GM19328 (cell line): ENCODE data around the gene KBTBD4.

ENCODE experiments used
- ATAC-seq: cut with Tn5 transposase; IDR thresholded peaks from one replicate; pipeline ENCODE4 v1.9.1; 2021; ENCODE audit warnings: mild to moderate bottlenecking, moderate library complexity; ENCODE audit not compliant: unreplicated experiment

KBTBD4 gene

GRCh38 chr11:47578524-47579494 lies at the start of gene KBTBD4, which contains the start of gene NDUFS3:
Gene KBTBD4, minus strand, starts transcription at chr11:47578970. Its CDS starts 19 bp downstream, at chr11:47578951.
Gene NDUFS3, plus strand, starts transcription at chr11:47579074. Its CDS starts 18 bp downstream, at chr11:47579092.
- peak; percentile 95 for ATAC-seq

GRCh38 chr11:47628026-47628425 lies 49.3 kb upstream of the KBTBD4 start:
- ATAC-seq: no peak

- ATAC-seq: no peak
These were observed 47.5 kb upstream of the KBTBD4 start for GRCh38 chr11:47626234-47626633.

DNA sequence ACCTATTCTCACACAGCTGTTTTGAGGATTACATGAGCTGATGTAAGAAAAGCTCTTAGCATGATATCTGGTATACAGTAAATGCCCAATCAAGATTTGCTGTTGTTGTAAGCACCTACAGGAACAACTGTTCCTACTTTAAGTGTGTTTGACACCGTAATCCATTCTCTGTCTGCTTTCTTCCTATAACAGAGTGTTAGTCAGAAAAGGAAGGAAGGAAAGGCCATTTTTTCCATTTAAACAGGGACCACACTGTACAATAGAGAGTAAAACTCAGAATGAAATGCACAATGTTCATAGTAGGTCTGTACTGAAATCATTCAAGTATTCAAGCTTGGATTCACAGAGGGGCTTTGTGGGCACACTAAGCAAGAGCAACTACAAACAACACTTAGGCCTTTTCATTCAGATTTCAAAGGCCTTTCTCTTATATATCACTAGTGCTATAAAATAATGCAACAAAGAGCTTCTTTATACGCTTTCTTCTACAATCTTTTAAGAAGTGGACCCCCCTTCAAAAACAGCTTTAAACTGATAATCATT lies 42.1 kb upstream of the KBTBD4 start:
- no peak for ATAC-seq

DNA sequence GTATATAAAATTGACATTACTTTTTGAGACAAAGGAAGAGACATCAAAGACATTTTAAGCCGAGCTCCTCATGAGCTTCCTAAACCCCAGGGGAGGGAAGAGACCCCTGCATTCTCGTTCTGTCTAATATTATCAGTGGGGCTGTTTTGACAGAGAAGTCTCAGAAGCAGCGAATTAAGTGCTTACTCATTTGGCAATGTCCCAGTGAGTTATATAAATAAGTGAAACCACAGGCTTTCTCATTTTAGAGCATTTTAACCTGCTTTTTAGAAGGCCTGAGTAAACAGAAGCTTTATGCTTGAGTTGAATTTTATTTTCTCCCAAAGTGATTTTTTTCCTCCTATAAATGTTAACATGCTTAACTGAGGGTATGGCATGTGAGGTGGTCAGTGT lies 38.6 kb upstream of the KBTBD4 start:
- no peak for ATAC-seq

GRCh38 chr11:47616726-47617416 lies 38.1 kb upstream of the KBTBD4 start:
- ATAC-seq: no peak

- no peak for ATAC-seq
These were observed 36.5 kb upstream of the KBTBD4 start for GRCh38 chr11:47615249-47615648.

GRCh38 chr11:47611348-47611794 lies 32.6 kb upstream of the KBTBD4 start:
- ATAC-seq: peak; percentile 68

- ATAC-seq: no peak
These were observed 30.9 kb upstream of the KBTBD4 start for GRCh38 chr11:47609675-47610074.

- ATAC-seq: no peak
These were observed 28.6 kb upstream of the KBTBD4 start for GRCh38 chr11:47607380-47607779.

DNA sequence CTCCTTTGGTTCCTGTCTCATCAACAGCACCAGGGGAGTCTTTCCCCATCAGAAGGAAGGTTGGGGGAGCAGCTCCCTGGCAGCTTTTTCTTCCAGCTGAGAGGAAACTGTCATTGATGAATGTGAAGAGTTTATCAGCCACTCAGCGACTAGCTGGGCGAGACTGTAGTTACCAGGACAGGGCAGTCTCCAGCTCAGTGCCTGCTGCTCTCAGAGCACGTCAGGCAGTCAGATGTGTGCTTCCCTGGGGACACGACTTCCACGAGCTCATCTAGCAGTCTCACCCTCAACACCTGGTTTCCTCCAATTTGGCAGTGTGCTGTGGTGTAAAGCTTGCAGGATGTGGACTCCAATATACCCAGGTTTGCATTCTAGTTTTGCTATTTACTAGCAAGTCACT lies 28.0 kb upstream of the KBTBD4 start:
- ATAC-seq: no peak

DNA sequence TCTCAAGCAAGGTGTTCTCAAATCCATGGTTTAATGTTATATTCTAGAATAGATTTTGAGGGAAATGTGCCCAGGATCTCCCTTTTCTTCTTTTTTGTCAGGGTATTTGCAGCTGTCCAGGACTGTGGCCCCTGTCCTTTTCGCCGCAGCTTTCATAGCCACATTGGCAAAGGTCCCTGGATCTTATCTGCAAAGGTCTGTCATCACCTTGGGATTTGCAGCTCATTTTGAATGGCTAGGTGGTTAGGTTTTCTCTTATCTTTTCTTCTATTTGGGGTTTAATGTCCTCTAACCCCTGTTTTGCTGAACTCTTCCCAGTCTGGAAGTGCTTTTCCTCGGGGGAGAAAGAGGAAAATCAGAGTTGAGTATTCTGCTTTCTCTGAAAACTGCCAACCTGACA lies 27.2 kb upstream of the KBTBD4 start:
- ATAC-seq: no peak

DNA sequence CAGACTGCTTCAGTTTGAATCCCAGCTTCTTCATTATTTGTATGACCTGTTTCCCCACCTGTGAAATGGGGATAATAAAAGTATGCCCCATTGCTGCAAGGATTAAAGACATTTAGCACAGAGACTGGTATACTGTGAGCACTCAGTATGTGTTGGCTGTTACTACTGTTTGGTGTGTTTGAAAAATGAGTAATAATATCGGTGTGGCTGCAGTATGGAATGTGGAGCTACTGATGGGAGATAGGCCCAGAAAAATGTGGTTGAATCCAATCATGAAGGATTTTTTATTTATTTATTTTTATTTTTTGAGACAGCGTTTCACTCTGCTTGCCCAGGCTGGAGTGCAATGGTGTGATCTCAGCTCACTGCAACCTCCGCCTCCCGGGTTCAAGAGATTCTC lies 24.5 kb upstream of the KBTBD4 start:
- ATAC-seq: no peak

DNA sequence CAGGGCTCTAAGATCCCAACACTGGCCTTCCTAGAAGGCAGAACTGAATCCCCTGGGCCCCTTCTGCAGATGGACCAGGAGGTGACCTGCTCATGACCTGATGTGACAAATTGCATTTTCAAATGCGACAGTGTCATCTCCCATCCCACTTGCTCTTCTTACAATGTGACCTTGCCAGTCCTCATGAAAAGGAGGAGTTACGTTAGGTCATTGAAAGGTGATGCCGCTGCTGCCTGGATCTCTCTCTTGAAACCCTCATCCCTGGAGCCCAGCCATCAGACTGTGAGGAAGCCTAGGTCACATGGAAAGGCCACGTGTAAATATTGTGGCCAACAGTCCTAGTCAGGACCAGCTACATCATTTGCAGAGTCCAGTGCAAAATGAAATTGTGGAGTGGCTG lies 21.1 kb upstream of the KBTBD4 start:
- ATAC-seq: no peak

- no peak for ATAC-seq
These were observed 17.2 kb upstream of the KBTBD4 start for GRCh38 chr11:47595967-47596366.

DNA sequence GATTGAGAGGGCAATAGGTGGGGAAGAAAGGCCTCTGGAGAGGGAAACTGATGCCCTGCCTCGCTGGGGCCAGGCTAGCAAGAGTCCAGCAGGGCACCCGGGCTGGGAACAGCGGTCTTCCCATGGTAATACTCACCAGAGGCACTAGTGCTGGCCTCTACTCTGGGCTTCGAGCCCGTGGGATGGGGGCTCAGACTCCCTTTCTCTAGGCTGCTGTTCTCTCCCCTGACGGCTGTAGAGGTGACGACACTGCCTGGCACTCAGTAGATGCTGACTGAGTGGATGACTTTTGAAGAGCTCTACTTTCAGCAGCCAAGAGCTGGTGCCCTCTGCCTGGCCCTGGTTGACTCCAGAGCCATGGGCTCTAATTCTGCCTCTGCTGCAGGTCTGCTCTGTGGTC lies 16.3 kb upstream of the KBTBD4 start:
- no peak for ATAC-seq

DNA sequence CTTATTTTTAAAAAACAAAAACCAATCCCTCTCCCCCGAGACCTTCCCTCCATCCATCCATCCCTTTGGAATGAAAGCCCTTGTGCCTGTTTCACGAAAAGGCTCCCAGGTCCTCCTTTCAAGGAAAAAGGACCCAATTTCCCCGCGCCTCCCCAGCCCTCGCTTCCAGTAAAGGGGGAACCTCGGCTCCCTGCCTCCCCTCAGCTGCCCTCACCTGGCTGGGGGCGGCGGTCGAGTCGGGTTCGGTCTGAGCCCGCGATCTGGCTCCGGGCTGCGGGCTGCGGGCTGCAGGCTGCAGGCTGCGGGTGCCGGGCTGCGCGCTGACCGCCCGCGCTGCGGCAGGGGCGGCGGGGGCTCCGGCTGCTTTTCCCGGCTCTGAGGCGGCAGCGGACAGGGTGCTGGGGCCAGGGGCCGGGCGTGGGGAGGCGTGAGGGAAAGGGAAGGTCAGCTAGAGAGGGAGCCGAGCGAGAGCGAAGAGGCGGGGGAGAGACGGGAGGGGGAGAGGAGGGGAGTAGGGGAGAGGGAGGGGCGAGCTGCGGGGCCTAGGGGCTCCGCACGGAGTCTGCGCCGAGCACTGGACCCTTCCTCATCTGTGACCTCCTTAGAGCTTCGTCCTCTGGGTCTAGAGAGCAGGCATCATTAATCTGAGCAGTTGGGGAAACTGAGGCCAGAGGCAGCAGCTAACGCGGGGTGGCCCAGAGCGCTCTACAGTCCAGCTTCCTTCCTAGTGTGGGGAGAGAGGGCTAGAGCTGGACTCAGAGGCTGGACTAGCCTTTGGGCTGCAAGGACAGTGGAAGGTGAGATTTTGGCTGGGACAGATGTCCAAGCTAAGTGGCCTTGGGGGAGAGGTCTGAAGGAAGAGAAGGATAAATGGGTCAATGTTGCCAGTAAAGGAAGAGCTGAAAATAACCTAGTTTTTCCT lies 15.4 kb upstream of the KBTBD4 start, which contains the start of gene C1QTNF4:
C1QTNF4 (minus strand) TSS at position 478 of the 922 bp plus-strand sequence. CDS start 3,601 bp downstream, outside the sequence.
- ATAC-seq: no peak

- no peak for ATAC-seq
These were observed 14.7 kb upstream of the KBTBD4 start for GRCh38 chr11:47593492-47593933.

- ATAC-seq: no peak
These were observed 14.2 kb upstream of the KBTBD4 start for GRCh38 chr11:47592970-47593369.

DNA sequence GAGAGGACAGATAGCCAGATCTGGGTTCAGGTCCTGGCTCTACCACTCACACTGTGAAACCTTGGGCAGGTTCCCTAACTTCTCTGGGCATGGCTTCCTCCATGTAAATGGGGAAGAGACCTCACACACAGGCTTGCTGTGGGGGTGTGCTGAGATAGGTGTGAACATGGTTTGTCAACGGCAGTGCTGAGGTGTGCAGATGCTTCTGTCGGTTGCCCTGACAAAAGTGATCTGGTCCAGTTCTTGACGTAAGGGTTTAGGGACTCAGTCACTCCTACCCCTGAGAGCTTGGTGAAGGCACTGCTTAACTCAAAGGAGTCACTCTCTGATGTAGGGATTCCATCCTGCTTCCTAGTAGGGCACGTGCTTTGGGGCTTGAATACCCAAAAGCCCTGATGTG lies 13.5 kb upstream of the KBTBD4 start:
- ATAC-seq: no peak
